Measurements from ENCODE around the gene GFI1.

GRCh38 chr1:92445865-92446264 lies 40.9 kb downstream of the GFI1 start:
- TF ChIP-seq SIN3A (IDR thresholded peaks at IDR 0.05; ENCODE audit: borderline replicate concordance, low read depth, low read length), result no peak
- TF ChIP-seq POLR2AphosphoS5 (IDR thresholded peaks at IDR 0.05; ENCODE audit: low read depth, low read length), result no peak
- no peak for TF ChIP-seq IRF3 (IDR thresholded peaks at IDR 0.05; ENCODE audit: low read depth, low read length)
- no peak for TF ChIP-seq EP300 (IDR thresholded peaks at IDR 0.05; ENCODE audit: borderline replicate concordance in 1 of 2, low read depth in 1 of 2, low read length in 1 of 2)
- no peak for TF ChIP-seq CTCF (IDR thresholded peaks at IDR 0.05)
